Activated CD8-positive, alpha-beta T cell treated with anti-CD3 and anti-CD28 coated beads, Interleukin-2, amount 10 ng/mL, durations not matched to agents 7 days and 5 days (primary cell): ENCODE measurements around the gene SLC26A9. TPM values are rescaled to one million over a fixed set of nuclear protein-coding genes. Genes with fewer than 3 reads are reported as not detected.

ENCODE experiments used
- ATAC-seq: fragments of 150-1000 bp; cut with Tn5 transposase; one replicate; pipeline ENCODE4 v1.10.0; 2021; ENCODE audit warnings: moderate library complexity
- CTCF ChIA-PET: fragments of 350-600 bp; sonication (Branson Sonifier 250); formaldehyde crosslinking; loops from one replicate; lab custom pipeline; 2021; ENCODE audit warnings: antibody characterized with exemption; lab: Charles Lee
- POLR2A ChIA-PET: fragments of 350-600 bp; sonication (Branson Sonifier 250); formaldehyde crosslinking; loops from one replicate; lab custom pipeline; 2021; ENCODE audit warnings: antibody characterized with exemption; lab: Charles Lee
- DNase-seq: peaks from one replicate; pipeline ENCODE4 v3.0.0-alpha.2; 2020
- H3K27ac Mint-ChIP-seq: one replicate; pipeline ENCODE4 v1.8.0; 2021; ENCODE audit warnings: mild to moderate bottlenecking, mixed read lengths
- H3K27me3 Mint-ChIP-seq: one replicate; pipeline ENCODE4 v1.8.0; 2021; ENCODE audit warnings: low read depth, mixed read lengths
- H3K36me3 Mint-ChIP-seq: one replicate; pipeline ENCODE4 v1.8.0; 2021; ENCODE audit warnings: low read depth, mixed read lengths
- H3K4me1 Mint-ChIP-seq: one replicate; pipeline ENCODE4 v1.8.0; 2021; ENCODE audit warnings: low read depth, mixed read lengths
- H3K4me3 Mint-ChIP-seq: one replicate; pipeline ENCODE4 v1.8.0; 2021; ENCODE audit warnings: mild to moderate bottlenecking, mixed read lengths
- H3K9me3 Mint-ChIP-seq: one replicate; pipeline ENCODE4 v1.8.0; 2022; ENCODE audit warnings: mixed read lengths; ENCODE audit not compliant: insufficient read depth
- total RNA-seq, 2 experiments: library from RNA; stranded (reverse); gene quantifications; one replicate each; pipeline ENCODE4 v1.2.3, GENCODE V29; 2021

Gene SLC26A9
- total RNA-seq, 2 experiments from 2014 or later, result not detected

- H3K27me3 Mint-ChIP-seq, result peaks cover 3% of the 10 kb centered on the region
- DNase-seq, result no peak
- CTCF ChIA-PET, result interaction anchor here (1.6 kb wide), 1 partner anchor 12 kb away, joined by 6 read pairs; no protein-coding TSS in a partner anchor
- POLR2A ChIA-PET, result no interaction called here
- no peak overlapping the region for H3K27ac Mint-ChIP-seq
- no peaks in the 10 kb centered on the region for H3K36me3 Mint-ChIP-seq
- no peaks in the 10 kb centered on the region for H3K4me1 Mint-ChIP-seq
- H3K4me3 Mint-ChIP-seq, result no peak overlapping the region
- ATAC-seq, result no peak
- H3K9me3 Mint-ChIP-seq, result no peaks in the 10 kb centered on the region
Measured at GRCh38 chr1:205930799-205931281, 12.4 kb downstream of the SLC26A9 start.

- DNase-seq, result no peak
- ChIA-PET CTCF (interaction anchor here (1.6 kb wide), 1 partner anchor 11 kb away, joined by 6 read pairs; no protein-coding TSS in a partner anchor), POLR2A (no interaction called here)
- H3K9me3 Mint-ChIP-seq, result no peaks in the 10 kb centered on the region
- peaks cover 3% of the 10 kb centered on the region for H3K27me3 Mint-ChIP-seq
- H3K36me3 Mint-ChIP-seq, result no peaks in the 10 kb centered on the region
- no peak overlapping the region for H3K4me3 Mint-ChIP-seq
- H3K27ac Mint-ChIP-seq, result no peak overlapping the region
- H3K4me1 Mint-ChIP-seq, result no peaks in the 10 kb centered on the region
- no peak for ATAC-seq
Measured at GRCh38 chr1:205930195-205930577, 13.1 kb downstream of the SLC26A9 start.

- H3K9me3 Mint-ChIP-seq, result no peaks in the 10 kb centered on the region
- POLR2A ChIA-PET, result no interaction called here
- peaks cover 3% of the 10 kb centered on the region for H3K27me3 Mint-ChIP-seq
- no peak overlapping the region for H3K27ac Mint-ChIP-seq
- no peaks in the 10 kb centered on the region for H3K4me1 Mint-ChIP-seq
- no peak overlapping the region for H3K4me3 Mint-ChIP-seq
- DNase-seq (no peak), ATAC-seq (no peak)
- CTCF ChIA-PET, result interaction anchor here (1.6 kb wide), 1 partner anchor 11 kb away, joined by 6 read pairs; no protein-coding TSS in a partner anchor
- no peaks in the 10 kb centered on the region for H3K36me3 Mint-ChIP-seq
Measured at GRCh38 chr1:205929496-205930194, 13.6 kb downstream of the SLC26A9 start.

GRCh38 chr1:205928317-205928716, 14.9 kb downstream of the SLC26A9 start:
- Mint-ChIP-seq H3K36me3 (no peaks in the 10 kb centered on the region), H3K4me3 (no peak overlapping the region), H3K27ac (no peak overlapping the region), H3K9me3 (no peaks in the 10 kb centered on the region), H3K27me3 (peaks cover 3% of the 10 kb centered on the region), H3K4me1 (no peaks in the 10 kb centered on the region)
- ATAC-seq (no peak), DNase-seq (no peak)
- ChIA-PET POLR2A (no interaction called here), CTCF (interaction anchor here (1.2 kb wide), 1 partner anchor 49 kb away, joined by 4 read pairs; no protein-coding TSS in a partner anchor)

- POLR2A ChIA-PET, result no interaction called here
- Mint-ChIP-seq H3K27ac (no peak overlapping the region), H3K36me3 (no peaks in the 10 kb centered on the region), H3K4me1 (no peaks in the 10 kb centered on the region), H3K9me3 (no peaks in the 10 kb centered on the region), H3K27me3 (peaks cover under 1% of the 10 kb centered on the region), H3K4me3 (no peak overlapping the region)
- no peak for ATAC-seq
- CTCF ChIA-PET, result interaction anchor here (1.2 kb wide), 1 partner anchor 50 kb away, joined by 4 read pairs; no protein-coding TSS in a partner anchor
- DNase-seq, result no peak
Measured at GRCh38 chr1:205927676-205928075, 15.6 kb downstream of the SLC26A9 start.

DNA sequence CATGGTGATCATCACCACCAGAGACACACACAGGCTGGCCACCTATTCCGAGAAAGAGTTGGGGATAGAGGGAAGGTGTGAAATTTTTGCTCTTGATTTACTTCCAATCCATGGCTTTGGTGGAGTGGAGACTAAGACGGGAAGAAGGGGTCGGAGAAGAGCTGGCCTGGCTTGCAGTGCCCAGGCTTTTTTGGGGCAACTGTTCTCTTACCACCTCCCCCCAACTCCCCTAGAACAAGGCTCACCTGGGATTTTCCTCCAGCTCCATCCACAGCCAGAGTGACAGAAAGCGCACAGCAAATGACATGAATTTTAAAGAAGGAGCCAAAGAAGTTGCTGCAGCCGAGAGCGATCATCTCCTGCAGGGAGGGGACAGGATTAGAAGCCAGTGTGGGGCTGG, 16.0 kb downstream of the SLC26A9 start:
- no peak overlapping the region for H3K4me3 Mint-ChIP-seq
- ATAC-seq (no peak), DNase-seq (no peak)
- ChIA-PET POLR2A (no interaction called here), CTCF (interaction anchor here (1.2 kb wide), 1 partner anchor 50 kb away, joined by 4 read pairs; no protein-coding TSS in a partner anchor)
- no peaks in the 10 kb centered on the region for H3K36me3 Mint-ChIP-seq
- no peak overlapping the region for H3K27ac Mint-ChIP-seq
- H3K27me3 Mint-ChIP-seq, result no peaks in the 10 kb centered on the region
- no peaks in the 10 kb centered on the region for H3K9me3 Mint-ChIP-seq
- no peaks in the 10 kb centered on the region for H3K4me1 Mint-ChIP-seq

- H3K27ac Mint-ChIP-seq, result no peak overlapping the region
- DNase-seq (no peak), ATAC-seq (no peak)
- no peaks in the 10 kb centered on the region for H3K27me3 Mint-ChIP-seq
- H3K36me3 Mint-ChIP-seq, result no peaks in the 10 kb centered on the region
- CTCF ChIA-PET, result no interaction called here
- H3K4me1 Mint-ChIP-seq, result no peaks in the 10 kb centered on the region
- POLR2A ChIA-PET, result no interaction called here
- no peaks in the 10 kb centered on the region for H3K9me3 Mint-ChIP-seq
- no peak overlapping the region for H3K4me3 Mint-ChIP-seq
Measured at GRCh38 chr1:205926636-205927035, 16.6 kb downstream of the SLC26A9 start.

DNA sequence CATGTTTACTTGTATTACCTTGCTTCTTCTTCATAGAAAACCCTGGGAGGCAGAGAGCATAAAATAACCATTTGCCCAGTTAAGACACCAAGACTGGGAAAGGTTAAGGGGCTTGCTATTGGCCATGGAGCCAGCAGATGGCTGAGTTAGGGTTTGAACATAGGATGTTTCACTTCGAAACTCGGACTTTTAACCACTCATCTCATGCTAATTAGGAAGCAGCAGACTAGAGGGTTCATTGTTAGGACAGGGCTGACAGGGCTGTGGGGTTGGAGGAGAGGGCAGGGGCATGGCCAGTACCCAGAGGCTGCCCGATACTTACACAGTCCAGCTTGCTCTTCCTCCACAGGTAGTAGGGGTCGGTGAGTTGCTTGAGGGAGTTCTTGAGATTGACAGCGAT, 17.0 kb downstream of the SLC26A9 start:
- CTCF ChIA-PET, result no interaction called here
- H3K9me3 Mint-ChIP-seq, result no peaks in the 10 kb centered on the region
- POLR2A ChIA-PET, result no interaction called here
- H3K4me3 Mint-ChIP-seq, result no peak overlapping the region
- DNase-seq, result no peak
- H3K27me3 Mint-ChIP-seq, result no peaks in the 10 kb centered on the region
- no peaks in the 10 kb centered on the region for H3K36me3 Mint-ChIP-seq
- no peak overlapping the region for H3K27ac Mint-ChIP-seq
- H3K4me1 Mint-ChIP-seq, result no peaks in the 10 kb centered on the region
- no peak for ATAC-seq

GRCh38 chr1:205925736-205926135, 17.5 kb downstream of the SLC26A9 start:
- H3K27me3 Mint-ChIP-seq, result no peaks in the 10 kb centered on the region
- no peak overlapping the region for H3K27ac Mint-ChIP-seq
- no peaks in the 10 kb centered on the region for H3K9me3 Mint-ChIP-seq
- ChIA-PET POLR2A (no interaction called here), CTCF (interaction anchor here (2.2 kb wide), 1 partner anchor 52 kb away, joined by 10 read pairs; no protein-coding TSS in a partner anchor)
- ATAC-seq (no peak), DNase-seq (no peak)
- H3K4me3 Mint-ChIP-seq, result no peak overlapping the region
- no peaks in the 10 kb centered on the region for H3K36me3 Mint-ChIP-seq
- no peaks in the 10 kb centered on the region for H3K4me1 Mint-ChIP-seq

DNA sequence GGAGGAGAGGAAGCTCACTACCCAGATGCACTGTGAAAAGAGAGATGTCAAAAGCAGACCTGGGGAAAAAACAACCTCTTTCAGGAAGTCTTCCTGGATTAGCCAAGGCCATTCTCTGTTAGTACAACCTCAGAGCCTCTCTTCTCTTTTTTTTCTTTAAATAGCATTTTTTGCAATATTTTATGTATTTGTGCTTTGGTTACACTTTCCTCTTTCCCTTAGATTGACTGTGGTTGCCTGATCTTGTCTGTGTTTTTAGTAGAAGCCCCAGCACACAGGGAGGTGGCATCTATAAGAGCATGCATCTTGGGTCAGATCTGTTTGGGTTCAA, 18.8 kb downstream of the SLC26A9 start:
- Mint-ChIP-seq H3K27me3 (peaks cover 4% of the 10 kb centered on the region), H3K4me3 (no peak overlapping the region), H3K36me3 (no peaks in the 10 kb centered on the region), H3K9me3 (no peaks in the 10 kb centered on the region), H3K27ac (no peak overlapping the region), H3K4me1 (no peaks in the 10 kb centered on the region)
- DNase-seq (no peak), ATAC-seq (no peak)
- CTCF ChIA-PET, result interaction anchor here (2.2 kb wide), 1 partner anchor 53 kb away, joined by 10 read pairs; no protein-coding TSS in a partner anchor
- POLR2A ChIA-PET, result interaction anchor here (0.7 kb wide), 1 partner anchor 72 kb away, joined by 3 read pairs; no protein-coding TSS in a partner anchor

- CTCF ChIA-PET, result interaction anchor here (2.2 kb wide), 1 partner anchor 54 kb away, joined by 10 read pairs; no protein-coding TSS in a partner anchor
- no peaks in the 10 kb centered on the region for H3K4me1 Mint-ChIP-seq
- ATAC-seq (no peak), DNase-seq (no peak)
- no peak overlapping the region for H3K4me3 Mint-ChIP-seq
- H3K27ac Mint-ChIP-seq, result no peak overlapping the region
- H3K36me3 Mint-ChIP-seq, result no peaks in the 10 kb centered on the region
- H3K27me3 Mint-ChIP-seq, result peaks cover 4% of the 10 kb centered on the region
- POLR2A ChIA-PET, result interaction anchor here (0.7 kb wide), 1 partner anchor 71 kb away, joined by 3 read pairs; no protein-coding TSS in a partner anchor
- H3K9me3 Mint-ChIP-seq, result no peaks in the 10 kb centered on the region
Measured at GRCh38 chr1:205923651-205924459, 19.4 kb downstream of the SLC26A9 start.
